CD4-positive, alpha-beta T cell treated with Interleukin-17A for 1 hour (primary cell): ENCODE measurements around the gene ARL10.
"Not testable (repeated sequence)": the region's sequence is repeated elsewhere in the genome, so short reads cannot be mapped to it uniquely, and the experiment has no call there.

Source experiments
- DNase-seq: peaks from one replicate; pipeline ENCODE4 v3.0.0-alpha.2; 2020

ARL10 gene

DNA sequence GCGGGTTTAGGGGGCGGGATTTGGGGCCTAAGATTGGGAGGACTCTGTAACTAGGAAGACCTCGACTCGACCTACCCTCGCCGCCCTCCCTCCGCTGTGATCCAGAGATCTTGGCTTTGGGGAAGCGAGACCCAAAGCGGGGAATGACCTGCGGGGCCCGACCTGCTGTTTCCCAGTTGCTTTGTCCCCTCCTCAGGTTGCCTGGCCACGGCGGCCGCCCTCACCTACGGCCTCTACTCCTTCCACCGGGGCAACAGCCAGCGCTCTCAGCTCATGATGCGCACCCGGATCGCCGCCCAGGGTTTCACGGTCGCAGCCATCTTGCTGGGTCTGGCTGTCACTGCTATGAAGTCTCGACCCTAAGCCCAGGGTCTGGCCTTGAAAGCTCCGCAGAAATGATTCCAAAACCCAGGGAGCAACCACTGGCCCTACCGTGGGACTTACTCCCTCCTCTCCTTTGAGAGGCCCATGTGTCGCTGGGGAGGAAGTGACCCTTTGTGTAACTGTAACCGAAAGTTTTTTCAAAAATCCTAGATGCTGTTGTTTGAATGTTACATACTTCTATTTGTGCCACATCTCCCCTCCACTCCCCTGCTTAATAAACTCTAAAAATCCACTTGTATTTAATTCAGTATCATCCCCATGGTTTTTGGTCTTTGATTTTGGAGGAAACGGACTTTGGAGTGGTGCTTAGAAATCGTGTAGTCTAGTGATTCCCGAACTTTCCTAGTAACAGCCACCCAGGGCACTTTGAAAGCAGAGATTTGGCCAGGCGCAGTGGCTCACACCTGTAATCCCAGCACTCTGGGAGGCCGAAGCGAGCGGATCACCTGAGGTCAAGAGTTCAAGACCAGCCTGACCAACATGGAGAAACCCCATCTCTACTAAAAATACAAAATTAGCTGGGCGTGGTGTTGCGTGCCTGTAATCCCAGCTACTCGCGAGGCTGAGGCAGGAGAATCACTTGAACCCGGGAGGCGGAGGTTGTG is 24.1 kb downstream of the ARL10 start:
- DNase-seq, result no peak

DNA sequence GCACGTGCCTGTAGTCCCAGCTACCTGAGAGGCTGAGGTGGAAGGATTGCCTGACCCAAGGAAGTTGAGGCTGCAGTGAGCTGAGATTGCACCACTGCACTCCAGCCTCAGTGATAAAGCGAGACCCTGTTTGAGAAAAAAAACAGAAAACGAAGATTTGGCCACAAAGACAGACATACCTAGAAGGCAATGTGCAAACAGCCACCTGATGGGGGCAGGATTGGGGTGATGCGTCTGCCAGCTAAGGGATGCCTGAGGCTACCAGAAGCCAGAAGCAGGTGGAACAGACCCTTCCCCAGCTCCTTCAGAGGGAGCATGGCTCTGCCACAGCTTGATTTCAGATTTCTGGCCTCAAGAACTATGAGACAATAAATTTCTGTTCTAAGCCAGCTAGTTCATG is 26.2 kb downstream of the ARL10 start:
- no peak for DNase-seq

DNA sequence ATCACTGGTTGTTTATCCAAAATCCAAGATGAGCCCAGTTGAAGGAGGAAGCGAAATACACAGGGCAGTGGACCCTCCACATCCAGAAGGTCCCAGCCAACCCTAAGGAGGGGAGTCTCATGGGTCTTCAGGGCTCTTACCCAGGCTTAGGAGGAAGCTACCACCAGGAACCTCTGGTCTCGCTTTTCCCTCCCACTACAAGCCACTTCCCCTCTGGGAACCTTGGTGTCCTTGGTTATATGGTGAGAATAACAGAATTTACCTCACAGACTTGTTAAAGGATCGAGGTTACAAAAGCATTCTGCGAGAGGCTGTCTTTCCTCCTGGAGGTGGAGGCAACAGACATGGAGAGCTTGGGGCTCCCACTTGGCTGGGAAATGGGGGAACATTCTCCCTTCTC is 26.7 kb downstream of the ARL10 start:
- DNase-seq, result no peak

DNA sequence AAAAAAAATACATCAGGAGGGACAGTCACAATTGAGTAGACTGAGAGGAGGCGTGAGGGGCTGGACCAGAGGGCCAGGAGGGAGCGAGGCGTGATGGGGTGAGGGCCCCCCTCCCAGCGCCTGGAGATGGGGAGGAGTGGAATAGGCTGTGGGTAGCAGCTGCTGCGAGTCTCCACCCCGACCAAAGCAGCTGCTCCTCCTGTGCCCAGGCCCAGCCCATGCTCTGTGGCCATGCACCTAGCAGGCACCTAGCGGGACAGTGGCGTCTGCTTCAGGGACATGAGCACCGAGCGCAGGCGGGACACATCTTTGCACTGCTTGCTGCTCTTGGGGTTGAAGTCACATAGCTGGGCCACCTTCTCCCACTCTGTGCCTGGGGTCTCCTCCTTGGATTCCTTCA is 27.2 kb downstream of the ARL10 start:
- DNase-seq, result no peak

DNA sequence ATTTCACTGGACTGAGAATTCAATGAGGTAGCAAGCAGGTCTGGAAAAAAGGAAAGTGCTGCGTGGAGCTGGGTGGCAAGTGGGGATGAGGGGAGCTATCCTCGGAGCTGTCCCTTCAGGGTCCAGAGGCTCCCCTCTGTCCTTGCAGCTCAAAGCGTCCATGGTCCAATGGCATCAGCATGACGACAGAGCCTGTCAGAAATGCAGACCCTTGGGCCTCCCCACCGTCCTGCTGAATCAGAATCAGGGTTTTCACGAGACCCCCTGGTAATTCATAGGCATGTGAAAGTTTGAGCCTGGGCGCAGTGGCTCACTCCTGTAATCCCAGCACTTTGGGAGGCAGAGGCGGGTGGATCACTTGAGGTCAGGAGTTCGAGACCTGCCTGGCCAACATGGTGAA is 28.8 kb downstream of the ARL10 start:
- no peak for DNase-seq

DNA sequence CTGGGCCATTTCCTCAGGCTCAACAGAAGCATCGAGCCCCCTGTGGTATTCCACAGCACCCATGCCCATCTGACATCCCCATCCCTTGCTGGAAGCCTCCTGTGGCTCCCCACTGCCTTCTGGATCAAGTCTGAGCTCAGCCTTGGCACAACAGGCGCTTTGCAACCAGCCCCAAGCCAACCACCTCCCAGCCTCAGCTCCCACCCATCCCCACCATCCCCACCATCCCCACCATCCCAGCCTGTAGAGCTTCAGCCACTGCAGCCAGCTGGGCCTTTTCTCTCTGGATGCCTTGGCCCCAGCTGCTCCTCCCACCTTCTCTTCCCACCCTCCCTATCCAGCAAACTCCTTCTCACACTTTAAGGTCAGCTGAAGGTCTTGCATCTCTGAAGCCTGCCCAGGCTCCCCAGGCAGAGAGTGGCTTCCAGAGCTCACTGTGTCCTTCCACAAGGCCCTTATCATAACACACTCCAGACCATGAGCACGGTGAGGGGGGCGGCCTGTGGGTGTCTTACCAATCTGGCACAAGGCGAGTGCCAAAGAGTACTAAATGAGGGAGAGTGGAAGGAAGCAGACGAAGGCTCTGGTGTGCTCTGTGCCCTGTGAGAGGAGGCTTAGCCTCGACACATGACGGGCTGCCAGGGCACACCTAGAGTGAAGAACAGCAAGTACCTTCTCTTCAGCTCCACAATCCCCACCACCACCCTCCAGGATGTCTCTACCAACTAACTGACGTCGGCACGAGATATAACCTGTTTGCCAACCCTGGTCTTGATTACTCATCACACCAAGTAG is 29.8 kb downstream of the ARL10 start:
- DNase-seq, result no peak

DNA sequence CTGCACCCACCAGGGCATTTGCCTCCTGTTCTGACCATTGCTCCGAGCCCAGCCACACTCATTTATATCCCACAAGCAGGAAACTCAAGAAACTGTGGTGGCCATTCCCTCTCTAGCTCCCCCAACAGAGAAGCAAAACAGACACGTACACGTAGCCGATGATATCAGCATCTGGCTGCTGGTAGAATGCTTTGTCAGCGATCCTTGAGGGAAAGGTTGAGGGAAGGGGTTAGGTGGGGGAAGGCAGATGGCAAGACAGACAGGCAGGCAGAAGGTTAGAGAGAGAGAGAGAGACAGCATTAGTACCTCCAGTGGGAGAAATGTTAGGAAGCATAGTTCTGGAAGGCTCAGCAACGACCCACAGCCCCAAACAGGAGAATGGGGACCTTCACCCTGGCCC is 31.0 kb downstream of the ARL10 start:
- no peak for DNase-seq

DNA sequence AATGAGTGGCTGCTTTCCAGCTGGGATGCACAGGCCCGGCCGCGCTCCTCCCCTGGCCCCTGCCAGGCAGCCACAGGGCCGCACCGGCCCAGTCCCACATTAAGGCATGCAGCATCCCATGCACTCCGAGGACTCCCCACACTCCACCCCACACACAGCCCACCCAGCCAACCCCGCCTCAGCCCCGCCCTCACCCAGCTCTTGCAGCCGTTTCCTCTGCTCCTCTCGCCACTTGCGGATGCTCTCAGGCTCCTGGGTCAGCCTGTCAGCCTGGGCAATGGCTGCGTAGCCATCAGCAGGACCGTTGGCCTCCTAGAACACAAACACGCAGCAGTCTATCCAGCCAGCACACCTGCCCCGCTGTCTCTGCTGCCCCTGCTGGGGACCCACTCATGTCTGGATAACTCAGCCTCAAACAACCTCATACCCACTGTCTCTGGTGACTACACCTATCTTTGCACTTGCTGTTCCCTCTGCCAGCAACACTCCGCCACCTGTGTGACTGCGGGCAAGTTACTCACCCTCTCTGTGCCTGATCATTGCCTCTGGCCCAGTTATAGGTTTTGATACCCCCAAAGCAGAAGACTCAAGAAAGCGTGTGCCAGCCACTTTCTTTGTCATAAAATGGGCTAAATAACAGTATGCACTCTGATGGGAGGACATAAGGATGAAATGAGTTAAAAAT is 32.6 kb downstream of the ARL10 start:
- no peak for DNase-seq

DNA sequence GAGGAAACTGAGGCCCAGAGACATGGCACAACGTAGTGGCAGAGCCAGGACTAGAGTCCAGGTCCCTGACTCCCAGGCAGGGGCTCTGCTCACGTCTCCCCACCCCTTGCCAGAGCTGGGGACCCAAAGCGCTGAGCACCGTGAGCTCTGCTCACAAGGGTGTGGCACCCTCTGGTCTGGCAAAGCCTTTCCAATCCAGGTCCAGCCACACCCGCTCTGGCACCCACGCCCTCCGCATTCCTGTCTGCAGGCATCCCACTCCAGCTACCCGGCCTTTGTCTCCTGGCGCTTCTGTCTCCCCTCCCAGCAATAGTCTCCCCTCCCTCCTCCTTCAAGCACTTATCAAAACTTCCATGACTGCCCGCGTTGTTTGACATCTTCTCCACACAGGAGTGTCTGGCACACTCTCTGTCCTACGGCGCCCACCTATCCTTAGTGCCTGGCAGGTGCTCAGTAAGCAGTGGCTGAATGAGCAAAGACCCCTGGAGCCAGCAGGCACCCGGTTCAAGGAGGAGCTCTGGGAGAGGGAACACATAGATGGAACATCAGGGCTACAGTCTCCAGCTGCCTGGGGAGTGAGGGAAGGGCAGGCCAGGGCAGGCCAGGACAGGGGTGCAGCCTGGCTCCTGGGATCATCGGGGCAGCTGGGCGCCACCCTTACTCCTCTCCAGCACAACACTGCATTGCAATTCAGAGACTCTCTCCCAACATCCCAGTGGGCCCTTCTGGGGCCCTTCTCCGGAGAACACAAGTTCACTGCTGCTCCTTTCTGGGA is 35.3 kb downstream of the ARL10 start:
- DNase-seq, result no peak

DNA sequence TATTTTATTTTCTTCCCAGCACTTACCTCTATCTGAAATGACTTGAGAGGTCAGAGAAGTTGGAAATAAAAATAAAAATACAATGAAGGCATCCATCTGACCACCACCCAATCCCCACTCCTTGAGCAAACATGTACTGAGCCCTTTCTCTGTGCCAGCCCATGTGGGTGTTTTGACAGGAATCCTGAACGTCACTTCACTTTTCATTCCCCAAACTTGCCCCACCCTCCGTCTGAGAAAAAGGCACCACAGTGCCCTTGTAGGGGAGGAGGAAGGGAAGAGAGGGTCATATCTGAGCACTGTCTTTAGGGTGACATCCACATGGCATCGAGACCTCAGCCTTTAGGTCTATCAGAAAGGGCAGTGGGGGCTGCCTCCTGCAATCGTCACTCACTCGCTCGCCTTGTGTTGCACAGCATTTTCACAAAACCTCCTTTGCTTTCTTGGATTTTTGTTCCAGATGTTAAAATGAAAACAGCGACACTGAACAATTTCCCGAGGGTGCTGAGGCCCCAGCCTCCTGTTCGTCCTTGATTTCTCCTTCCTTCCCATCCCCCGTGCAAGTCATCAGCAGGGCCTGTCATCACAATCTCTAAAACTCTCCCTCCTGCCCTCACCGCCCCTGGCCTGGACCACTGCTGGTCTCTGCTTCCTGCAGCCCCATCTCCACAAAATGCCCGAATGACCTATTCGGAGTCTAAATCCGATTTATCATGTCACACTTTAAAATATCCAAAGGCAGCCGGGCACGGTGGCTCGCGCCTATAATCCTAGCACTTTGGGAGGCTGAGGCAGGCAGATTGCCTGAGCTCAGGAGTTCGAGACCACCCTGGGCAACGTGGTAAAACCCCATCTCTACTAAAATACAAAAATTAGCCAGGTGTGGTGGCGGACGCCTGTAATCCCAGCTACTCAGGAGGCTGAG is 36.3 kb downstream of the ARL10 start:
- no peak for DNase-seq

DNA sequence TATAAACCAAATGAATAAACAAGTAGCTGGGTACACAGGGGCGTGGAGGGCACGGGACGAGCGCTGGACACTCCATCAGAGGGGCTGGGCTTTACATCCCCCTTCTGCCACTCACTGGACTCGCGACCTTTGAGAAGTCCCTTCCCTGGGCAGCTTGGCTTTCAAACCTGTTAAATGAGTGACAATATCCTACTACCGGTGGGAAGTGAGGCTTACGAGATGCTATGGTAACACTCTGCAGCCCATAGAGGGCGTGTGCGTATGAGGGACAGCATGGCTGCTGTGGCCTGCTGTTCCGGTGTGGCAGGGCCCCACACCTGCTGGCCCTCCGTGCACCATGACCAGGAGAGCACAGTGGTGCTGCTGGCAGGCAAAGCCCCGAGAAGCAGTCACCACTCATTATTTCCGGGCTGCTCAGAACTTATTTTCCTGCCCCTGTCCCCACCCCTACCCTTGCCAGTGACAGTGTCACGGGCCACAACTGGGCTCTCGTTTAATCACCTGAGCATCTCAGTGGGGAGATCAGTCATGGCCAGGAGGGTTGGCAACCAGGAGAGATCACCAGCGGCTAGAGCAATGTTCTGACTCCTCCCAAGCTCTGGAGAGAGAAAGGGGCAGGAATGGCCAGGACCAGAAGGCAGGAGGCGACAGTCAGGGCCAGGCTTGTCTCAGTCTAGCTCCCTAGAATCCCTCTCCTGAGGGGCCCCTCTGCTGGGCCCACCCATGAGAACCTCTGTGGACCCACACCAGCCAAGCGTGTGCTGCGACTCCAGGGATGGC is 40.6 kb downstream of the ARL10 start:
- no peak for DNase-seq

DNA sequence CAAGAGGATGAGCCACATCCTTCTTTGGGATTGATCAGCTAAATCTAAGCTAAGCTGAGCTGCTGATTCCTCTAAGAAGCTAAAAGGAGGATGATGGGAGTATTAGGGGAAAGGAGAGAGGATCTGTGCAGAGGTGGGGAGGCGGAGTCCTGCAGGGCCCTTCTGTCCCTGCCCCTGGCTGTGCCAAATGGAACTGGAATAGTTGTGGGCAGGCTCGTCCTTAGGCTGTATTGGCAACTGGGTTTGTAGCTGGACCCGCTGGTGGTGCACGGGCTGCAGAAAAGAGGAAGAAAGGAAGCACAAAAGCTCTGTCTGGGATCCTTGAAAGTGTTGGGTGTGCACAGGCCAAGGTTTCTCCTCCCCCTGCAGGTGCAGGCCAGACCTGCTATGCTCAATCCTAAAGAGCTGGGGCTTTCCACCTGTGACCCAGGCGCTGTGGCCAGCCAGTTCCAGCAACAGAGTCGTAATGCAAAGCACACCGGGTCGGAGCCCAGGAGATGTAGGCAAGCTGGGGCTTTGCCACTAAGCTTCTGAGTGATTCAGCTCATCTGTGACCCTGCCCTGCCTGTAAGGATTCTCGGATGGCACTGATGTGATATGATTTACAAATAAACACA is 41.3 kb downstream of the ARL10 start:
- no peak for DNase-seq

DNA sequence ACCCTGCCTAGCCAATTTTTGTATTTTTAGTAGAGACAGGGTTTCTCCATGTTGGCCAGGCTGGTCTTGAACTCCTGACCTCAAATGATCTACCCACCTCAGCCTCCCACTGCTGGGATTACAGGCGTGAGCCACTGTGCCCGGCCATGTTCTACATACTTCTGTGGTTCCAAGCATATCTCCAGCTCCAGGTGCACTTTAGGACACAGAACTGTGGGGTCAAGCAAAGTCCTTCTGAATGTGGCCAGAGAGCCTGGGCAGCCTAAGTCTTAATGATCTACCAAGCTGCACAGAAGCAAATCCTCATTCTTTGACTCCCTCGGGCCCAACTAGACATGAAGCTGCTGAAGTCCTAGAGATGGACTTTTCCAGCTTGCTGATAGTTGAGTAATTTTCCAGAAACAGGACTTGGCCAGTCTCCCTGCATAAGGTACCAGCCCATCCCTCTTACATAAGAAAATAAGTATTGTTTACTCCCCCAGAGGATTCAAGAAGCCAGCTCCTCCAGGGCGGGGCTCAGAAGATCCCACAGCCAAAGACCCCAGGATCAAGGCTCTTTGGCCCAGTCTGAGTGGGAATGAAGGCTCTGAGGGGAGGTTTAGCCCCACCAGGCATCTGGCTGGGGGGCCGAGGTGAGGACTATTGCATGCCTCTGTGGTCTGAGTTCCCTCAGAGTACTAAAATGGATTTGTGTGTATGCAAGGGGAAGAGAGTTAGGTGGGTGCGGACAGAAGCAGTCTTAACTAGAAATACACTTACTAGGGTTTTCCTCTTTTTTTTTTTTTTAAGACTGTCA is 42.4 kb downstream of the ARL10 start:
- DNase-seq, result no peak

DNA sequence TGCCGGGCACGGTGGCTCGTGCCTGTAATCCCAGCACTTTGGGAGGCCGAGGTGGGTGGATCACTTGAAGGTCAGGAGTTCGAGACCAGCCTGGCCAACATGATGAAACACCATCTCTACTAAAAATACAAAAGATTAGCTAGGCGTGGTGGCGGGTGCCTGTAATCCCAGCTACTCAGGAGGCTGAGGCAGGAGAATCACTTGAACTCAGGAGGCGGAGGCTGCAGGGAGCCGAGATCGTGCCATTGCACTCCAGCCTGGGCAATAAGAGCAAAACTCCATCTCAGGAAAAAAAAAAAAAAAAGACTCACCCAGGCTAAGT is 42.9 kb downstream of the ARL10 start:
- DNase-seq, result not testable (repeated sequence)

DNA sequence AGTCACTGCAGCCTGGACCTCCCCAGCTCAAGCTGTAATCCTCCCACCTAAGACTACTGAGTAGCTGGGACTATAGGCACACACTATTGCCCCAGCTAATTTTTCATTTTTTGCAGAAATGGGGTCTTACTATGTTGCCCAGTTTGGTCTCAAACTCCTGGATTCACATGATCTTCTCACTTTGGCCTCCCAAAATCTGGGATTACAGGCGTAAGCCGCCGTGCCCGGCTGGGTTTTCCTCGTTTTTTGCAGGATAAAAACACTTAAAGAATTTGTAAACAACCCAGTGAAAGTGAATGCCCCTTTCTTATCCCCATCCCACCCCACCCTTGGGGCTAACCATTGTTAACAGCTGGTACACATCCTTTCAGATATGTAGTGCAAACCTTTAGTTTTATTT is 43.3 kb downstream of the ARL10 start:
- no peak for DNase-seq

DNA sequence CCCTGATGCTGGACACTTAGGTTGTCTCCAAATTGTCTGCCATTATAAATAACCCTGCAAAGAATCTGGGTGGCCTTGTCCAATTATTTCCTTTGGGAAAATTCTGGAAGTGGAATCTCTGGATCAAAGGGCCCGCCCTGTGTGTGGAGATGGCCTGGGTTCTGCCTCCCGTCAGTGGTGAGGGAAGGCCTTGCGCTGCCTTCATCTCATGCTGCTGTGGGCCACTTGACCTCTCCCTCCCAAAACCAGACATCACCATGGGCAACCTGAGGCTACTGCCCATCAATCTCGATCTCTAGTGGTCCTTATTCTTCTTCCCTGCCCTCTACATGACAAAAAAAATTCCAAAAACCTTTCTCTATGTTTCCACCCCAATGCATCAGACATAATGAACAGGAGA is 44.5 kb downstream of the ARL10 start:
- DNase-seq, result no peak

DNA sequence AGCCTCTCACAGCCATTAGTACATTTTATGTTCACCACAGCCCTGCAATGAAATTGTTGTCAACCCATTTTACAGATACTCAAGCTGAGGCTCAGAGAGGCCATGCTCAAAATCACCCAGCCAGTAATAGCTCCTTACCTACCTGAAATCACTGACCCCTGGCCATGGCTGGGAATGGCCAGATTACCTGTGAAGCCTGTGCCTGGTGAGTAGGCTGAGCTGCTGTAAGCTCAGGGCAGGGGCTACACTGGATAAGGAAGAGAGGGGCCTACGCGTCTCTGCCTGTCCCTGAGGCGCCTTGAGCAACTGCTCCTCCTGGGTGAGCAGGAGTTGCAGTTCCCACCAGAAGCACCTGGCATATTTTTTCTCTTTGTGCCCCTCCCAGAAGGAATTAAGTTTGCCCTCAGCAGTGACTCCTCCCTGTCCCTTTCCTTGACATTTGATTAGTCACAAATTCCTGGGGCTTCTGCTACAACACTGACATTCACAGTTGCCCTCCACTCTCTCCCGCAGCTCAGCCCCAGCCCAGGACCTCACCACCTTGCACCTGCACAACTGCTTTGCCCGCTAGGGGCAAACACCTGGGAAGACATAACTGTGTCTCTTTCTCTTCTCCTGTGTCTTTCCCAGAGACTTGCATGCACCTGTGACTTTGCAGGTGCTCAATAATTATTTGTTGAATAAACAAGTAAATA is 45.3 kb downstream of the ARL10 start:
- no peak for DNase-seq

DNA sequence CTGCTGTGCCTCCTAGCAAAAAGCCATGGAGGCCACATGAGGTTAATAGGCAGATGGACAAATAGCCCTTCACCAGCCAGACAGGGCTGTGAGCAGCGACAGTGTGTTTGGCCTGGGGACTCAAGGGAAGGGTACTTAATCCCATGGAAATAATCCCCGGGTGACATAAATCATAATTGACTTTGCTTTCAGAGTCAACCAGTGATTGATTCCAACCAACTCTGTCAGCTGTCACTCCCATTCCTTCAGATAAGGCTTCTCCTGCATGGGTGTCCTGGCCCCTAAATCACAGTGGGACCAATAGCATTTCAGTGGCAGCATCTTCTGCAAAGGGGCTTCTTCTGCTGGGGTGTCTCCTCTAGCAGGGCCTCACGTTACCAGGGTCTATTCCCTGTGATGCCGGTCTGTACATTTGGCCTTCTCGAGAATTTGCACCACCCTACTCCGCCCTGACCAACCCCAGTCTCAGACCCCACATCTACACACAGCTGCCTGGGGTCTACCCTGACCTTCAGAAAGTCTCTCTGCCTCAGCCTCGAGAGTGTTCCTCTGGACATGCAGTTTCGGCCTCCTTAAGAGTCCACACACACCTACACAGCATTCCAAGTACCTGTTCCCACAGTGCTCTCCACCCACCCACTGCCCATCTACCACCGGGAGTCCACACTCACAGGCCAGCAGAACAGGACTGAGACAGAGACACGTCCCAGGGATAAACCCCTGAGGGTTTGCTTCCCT is 47.4 kb downstream of the ARL10 start:
- DNase-seq, result no peak
